Osteocyte (in vitro differentiated cells): ENCODE data around the gene EPX. TPM values are rescaled to one million over a fixed set of nuclear protein-coding genes. Genes with fewer than 3 reads are reported as not detected.

ENCODE experiments used
- DNase-seq: peaks from one replicate; pipeline ENCODE4 v3.0.0; 2021; ENCODE audit warnings: mixed read lengths; ENCODE audit not compliant: unreplicated experiment; ENCODE audit errors: extremely low spot score
- H3K27ac Mint-ChIP-seq: one replicate; pipeline ENCODE4 v1.8.0; 2021; ENCODE audit warnings: mild to moderate bottlenecking, mixed read lengths; ENCODE audit not compliant: unreplicated experiment
- H3K27me3 Mint-ChIP-seq: one replicate; pipeline ENCODE4 v1.8.0; 2021; ENCODE audit warnings: mixed read lengths; ENCODE audit not compliant: unreplicated experiment
- H3K36me3 Mint-ChIP-seq: one replicate; pipeline ENCODE4 v1.8.0; 2021; ENCODE audit warnings: mixed read lengths; ENCODE audit not compliant: unreplicated experiment
- H3K4me1 Mint-ChIP-seq: one replicate; pipeline ENCODE4 v1.8.0; 2021; ENCODE audit warnings: mixed read lengths; ENCODE audit not compliant: unreplicated experiment
- H3K4me3 Mint-ChIP-seq: one replicate; pipeline ENCODE4 v1.8.0; 2021; ENCODE audit warnings: mild to moderate bottlenecking, moderate library complexity, mixed read lengths; ENCODE audit not compliant: unreplicated experiment
- H3K9me3 Mint-ChIP-seq: one replicate; pipeline ENCODE4 v1.8.0; 2021; ENCODE audit warnings: mixed read lengths; ENCODE audit not compliant: unreplicated experiment
- total RNA-seq: library from RNA; stranded (reverse); gene quantifications from 2 replicates; pipeline ENCODE4 v1.2.1, GENCODE V29; 2021
- TF ChIP-seq, protein P1 (sequence below): fragments of 200-600 bp; sonication (generic); IDR thresholded peaks from 2 replicates; pipeline ENCODE4 v1.5.0; 2021; ENCODE audit warnings: antibody characterized with exemption, mild to moderate bottlenecking, moderate library complexity

Gene EPX
- total RNA-seq, 1 donor from 2014 or later: not detected

DNA sequence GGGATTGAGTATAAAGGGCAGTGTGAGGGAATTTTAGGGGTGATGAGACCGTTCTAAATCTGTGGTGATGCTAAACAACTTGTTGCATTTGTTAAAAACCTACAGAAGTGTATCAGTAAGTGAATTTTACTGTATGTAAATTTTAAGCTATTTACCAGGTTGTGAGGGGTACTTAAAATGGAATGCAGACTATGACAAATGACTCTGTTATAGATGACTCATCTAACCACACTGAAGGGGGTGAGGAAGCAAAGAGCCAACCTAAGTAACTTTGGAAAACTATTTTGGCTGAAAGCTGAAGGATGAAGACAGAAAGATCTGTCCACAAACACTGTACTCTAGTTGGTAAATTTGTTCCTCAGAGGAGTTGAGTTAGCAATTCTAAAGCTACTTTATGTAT is 31.8 kb downstream of the EPX start:
- Mint-ChIP-seq H3K4me1 (peaks cover 10% of the 10 kb centered on the region), H3K9me3 (no peaks in the 10 kb centered on the region), H3K27me3 (peaks cover 9% of the 10 kb centered on the region), H3K27ac (no peak overlapping the region), H3K36me3 (no peaks in the 10 kb centered on the region), H3K4me3 (no peak overlapping the region)
- no peak for DNase-seq
- TF ChIP-seq, protein P1, sequence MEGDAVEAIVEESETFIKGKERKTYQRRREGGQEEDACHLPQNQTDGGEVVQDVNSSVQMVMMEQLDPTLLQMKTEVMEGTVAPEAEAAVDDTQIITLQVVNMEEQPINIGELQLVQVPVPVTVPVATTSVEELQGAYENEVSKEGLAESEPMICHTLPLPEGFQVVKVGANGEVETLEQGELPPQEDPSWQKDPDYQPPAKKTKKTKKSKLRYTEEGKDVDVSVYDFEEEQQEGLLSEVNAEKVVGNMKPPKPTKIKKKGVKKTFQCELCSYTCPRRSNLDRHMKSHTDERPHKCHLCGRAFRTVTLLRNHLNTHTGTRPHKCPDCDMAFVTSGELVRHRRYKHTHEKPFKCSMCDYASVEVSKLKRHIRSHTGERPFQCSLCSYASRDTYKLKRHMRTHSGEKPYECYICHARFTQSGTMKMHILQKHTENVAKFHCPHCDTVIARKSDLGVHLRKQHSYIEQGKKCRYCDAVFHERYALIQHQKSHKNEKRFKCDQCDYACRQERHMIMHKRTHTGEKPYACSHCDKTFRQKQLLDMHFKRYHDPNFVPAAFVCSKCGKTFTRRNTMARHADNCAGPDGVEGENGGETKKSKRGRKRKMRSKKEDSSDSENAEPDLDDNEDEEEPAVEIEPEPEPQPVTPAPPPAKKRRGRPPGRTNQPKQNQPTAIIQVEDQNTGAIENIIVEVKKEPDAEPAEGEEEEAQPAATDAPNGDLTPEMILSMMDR: no peak

DNA sequence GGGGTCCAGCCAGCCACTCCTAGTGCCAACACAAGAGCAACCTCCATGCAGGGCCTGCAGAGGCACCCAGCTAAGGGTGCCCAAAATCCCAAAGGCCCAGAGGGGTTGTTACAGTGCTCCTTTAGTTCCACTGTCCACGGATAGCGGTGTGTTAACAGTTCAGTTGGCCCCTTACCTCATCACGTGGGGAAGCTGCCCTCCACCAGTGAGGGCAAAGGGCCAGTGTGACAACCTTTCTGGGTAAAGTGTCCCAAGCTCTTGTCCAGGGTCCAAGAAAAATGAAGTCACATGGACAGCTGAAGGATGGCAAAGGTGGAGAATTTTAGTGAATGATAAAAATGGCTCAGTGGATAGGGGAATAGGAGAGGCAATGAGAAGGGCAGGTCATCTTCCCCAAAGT is 35.2 kb downstream of the EPX start:
- no peaks in the 10 kb centered on the region for H3K9me3 Mint-ChIP-seq
- no peak overlapping the region for H3K4me3 Mint-ChIP-seq
- H3K27me3 Mint-ChIP-seq: peaks cover 25% of the 10 kb centered on the region
- TF ChIP-seq, protein P1: no peak
- H3K36me3 Mint-ChIP-seq: no peaks in the 10 kb centered on the region
- no peak for DNase-seq
- no peak overlapping the region for H3K27ac Mint-ChIP-seq
- peaks cover 7% of the 10 kb centered on the region for H3K4me1 Mint-ChIP-seq

DNA sequence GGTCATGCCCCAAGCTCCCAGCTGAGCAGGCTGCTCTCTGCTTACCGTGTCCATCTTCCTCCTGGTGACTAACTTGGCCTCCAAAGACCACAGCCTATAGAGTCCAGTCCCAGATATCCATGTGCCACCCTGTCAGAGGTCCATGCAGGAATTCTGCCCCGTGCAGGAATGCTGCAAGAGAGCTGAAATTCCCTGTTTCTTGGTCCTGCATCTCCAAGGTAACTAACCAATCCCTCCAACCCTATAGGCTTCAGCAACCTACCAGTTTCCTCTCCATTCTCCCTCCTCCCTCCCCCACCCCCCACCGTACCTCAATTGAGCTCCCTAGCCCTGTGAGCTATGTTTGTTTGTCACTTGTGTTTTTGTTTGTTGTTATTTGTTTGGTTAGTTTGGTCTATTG is 36.2 kb downstream of the EPX start:
- Mint-ChIP-seq H3K4me3 (no peak overlapping the region), H3K27ac (no peak overlapping the region), H3K27me3 (peaks cover 31% of the 10 kb centered on the region), H3K9me3 (no peaks in the 10 kb centered on the region), H3K36me3 (no peaks in the 10 kb centered on the region), H3K4me1 (peaks cover 7% of the 10 kb centered on the region)
- DNase-seq: no peak
- TF ChIP-seq, protein P1: no peak

DNA sequence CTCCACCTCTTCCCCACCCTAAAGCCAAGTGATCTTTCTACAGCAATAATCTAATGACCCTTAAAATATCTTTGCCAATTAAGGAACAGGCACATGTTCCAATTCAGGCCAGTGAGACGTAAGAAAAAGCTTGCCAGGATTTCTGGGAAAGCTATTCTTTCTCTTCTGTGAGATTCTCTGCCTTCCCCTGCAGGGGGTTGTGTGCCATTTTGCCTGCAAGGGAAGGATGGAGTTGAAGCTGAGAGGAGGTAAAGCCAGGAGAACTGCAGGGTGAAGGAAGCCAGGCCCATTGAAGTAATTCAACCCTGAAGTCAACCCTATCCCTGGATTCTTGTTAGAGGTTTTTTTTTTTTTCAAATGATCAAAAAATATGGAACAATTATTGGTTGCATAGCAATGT is 36.9 kb downstream of the EPX start:
- Mint-ChIP-seq H3K4me1 (peaks cover 3% of the 10 kb centered on the region), H3K27ac (no peak overlapping the region), H3K36me3 (no peaks in the 10 kb centered on the region), H3K4me3 (no peak overlapping the region), H3K27me3 (peaks cover 34% of the 10 kb centered on the region), H3K9me3 (no peaks in the 10 kb centered on the region)
- no peak for DNase-seq
- TF ChIP-seq, protein P1: no peak

DNA sequence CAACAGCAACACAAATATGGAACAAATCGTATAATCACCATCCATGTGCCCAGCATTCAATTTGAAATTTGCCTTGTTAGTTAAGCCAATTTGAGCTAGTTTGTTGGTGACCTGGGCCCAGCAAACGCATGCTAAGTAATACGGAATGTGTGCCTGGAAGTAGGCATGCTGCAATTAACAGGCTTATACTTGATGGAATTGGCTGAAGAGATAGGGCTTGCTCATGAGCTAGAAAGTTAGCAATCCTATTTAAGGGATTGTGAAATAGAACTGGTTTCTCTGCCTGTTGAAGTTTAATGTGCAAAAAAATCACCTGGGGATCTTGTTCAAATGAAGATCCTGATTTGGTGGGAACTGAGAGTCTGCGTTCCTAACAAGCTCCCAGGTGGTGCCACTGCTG is 37.4 kb downstream of the EPX start:
- Mint-ChIP-seq H3K4me1 (no peaks in the 10 kb centered on the region), H3K27me3 (peaks cover 38% of the 10 kb centered on the region), H3K36me3 (no peaks in the 10 kb centered on the region), H3K4me3 (no peak overlapping the region), H3K27ac (no peak overlapping the region), H3K9me3 (no peaks in the 10 kb centered on the region)
- no peak for DNase-seq
- TF ChIP-seq, protein P1: no peak
